NCI-H2227 treated with DMSO at 0.1 percent for 48 hours (cell line): ENCODE results near the gene TST.

Experiments used
- DNase-seq: peaks from one replicate; lab custom pipeline; 2025; lab: John Stamatoyannopoulos, UW

TST gene

DNA sequence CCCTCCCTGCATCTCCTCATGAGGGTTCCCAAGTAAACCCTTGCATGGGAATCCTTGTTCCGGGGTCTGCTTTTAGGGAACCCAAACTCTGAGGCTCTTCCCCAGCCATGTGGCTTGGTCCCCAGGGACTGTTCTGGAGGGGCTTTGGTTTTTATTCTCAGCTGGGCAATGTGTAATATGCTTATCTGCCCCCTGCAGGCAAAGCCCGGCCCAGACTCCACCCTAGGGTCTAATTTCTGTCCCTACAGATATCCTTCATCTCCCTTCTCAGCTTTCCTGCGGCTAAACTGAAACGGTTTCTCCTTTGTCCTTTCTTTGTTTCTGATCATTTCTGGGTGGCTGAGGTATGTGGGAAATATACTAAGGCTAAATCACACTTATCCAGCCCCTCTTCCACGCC lies 37.1 kb downstream of the TST start:
- no peak for DNase-seq

GRCh38 chr22:36981247-36981775 lies 37.9 kb downstream of the TST start:
- no peak for DNase-seq

GRCh38 chr22:36979016-36979910 lies 40.0 kb downstream of the TST start:
- DNase-seq = no peak

DNA sequence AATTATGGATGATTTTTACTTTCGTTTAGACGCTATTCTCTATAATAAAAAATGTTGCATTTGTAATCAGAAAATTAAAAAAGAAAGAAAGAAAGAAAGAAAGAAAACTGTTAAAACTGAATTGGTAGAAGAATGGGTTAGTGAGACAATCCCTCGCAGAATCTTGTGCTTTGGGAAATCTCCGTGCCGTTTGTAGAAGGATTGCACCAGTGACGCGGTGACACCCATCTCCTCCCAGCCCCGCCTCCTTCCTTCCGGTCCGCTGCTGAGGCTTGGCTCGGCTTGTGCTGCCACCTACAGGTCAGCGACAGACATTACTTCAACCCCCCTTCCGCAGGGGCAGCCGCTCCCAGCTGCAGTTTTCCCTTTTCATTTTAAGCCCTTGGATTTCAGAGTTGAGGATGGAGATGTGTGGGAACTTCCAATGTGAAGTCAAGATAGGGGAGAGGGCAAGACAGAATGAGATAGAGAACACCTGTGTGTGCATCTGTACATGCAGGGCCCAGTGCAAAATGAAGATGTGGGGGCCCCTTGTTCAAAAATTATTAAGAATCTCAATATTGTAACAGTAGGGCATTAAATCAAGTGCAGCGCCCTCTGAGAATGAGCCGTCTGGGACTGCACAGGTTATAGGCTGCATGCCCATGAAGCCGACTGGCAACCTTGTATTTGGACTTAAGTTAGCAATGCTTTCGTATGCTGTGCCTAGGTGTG lies 41.1 kb downstream of the TST start:
- peak; percentile 86 for DNase-seq

GRCh38 chr22:36977401-36977861 lies 41.8 kb downstream of the TST start:
- no peak for DNase-seq

DNA sequence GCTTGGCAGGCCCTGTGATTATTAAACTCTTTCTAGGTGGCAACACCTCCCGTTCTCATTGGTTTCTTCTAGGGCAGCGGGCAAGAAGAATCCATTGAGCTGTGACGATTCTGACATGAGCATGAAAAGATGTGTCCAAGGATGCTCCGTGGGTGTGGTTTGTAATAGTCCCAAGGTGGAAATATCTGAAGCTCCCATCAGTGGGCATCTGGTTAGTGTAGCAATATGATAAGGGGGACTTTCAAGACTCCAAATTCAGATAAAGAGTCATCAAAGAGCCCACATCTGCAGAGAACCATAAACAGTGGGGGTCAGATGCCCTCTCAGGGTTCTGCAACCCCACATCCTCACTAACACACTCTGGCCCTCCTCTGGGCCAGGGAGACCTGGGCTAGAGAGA lies 42.6 kb downstream of the TST start:
- no peak for DNase-seq

DNA sequence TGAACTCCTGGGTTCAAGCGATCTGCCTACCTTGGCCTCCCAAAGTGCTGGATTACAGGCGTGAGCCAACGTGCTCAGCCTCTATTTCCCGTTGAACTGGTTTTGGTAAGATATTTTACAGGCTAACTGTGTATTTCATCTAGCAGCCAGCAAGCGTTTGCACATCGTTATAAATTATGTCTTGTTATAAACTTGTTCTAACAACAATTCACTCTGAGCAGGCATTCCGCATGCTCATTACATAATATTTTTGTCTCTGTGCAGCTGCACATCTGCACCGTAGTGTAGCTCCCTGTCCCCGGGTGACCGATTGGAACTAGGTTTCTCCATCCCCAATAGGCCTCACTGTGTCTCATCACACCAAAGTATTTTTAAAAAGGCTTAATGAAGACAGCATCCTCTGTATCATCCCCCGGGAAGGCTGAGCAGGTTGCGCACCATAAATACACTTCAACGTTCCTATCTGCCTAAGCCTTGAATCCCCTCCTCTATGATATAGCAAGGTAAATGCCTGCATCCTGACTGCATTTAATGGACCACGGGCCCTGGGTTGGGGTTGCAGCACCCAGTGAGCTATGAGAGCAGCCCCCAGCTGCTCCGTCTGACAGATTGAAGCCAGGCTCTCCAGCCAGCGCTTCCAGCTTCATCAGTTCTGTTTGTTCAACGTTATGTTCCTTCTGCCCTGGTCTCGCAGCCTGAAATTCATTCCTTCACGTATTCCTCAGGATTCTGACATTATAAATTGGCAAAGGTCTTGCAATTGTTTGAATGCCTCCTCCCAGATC lies 47.7 kb downstream of the TST start:
- no peak for DNase-seq

- no peak for DNase-seq
Observed at GRCh38 chr22:36968249-36968964, 50.8 kb downstream of the TST start.

GRCh38 chr22:36966851-36967540 lies 52.3 kb downstream of the TST start:
- no peak for DNase-seq

- DNase-seq = no peak
Observed at GRCh38 chr22:36965696-36966095, 53.6 kb downstream of the TST start.

DNA sequence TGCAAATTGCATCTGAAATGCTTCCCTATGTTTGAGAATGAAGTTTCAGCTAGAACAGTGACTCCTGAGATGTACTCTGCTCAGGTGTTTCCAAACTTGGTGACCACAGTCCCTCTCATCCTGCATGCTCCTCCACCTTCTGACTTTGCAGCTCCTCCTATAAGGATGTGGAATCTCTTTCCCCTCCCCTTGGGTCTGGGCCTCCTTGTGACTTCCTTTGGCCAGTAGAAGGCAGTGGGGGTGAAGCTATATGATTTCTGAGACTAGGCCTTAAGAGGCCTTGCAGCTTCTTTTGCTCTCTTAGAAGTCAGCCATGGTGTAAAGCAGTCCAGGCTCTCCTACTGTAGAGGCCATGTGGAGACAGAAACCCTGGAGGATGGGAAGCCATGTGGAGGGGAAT lies 55.1 kb downstream of the TST start:
- no peak for DNase-seq

- no peak for DNase-seq
Observed at GRCh38 chr22:36963302-36963701, 55.9 kb downstream of the TST start.

- DNase-seq = no peak
Observed at GRCh38 chr22:36961626-36962025, 57.6 kb downstream of the TST start.
